OCI-LY3 (cell line): ENCODE results near the gene ESPNL.
"Not testable (repeated sequence)": the region's sequence is repeated elsewhere in the genome, so short reads cannot be mapped to it uniquely, and the experiment has no call there.

Source experiments
- H2AFZ ChIP-seq: fragments of 200-600, 300-600 bp; shearing (Covaris generic); 2 replicates; pipeline ENCODE4 v1.6.0; 2014; ENCODE audit warnings: antibody characterized with exemption, low read depth, low read length
- H3K27ac ChIP-seq: fragments of 200-600, 300-600 bp; sonication (generic); 2 replicates; pipeline ENCODE4 v1.5.1; 2014; ENCODE audit warnings: mild to moderate bottlenecking, low read length, moderate library complexity, mixed read lengths
- H3K27me3 ChIP-seq: fragments of 200-600, 300-600 bp; sonication (generic); 2 replicates; pipeline ENCODE4 v1.6.1; 2014; ENCODE audit warnings: low read depth, low read length, mixed read lengths
- H3K36me3 ChIP-seq: fragments of 200-600, 300-600 bp; sonication (generic); replicated peaks from 2 replicates; pipeline ENCODE3; 2014; ENCODE audit warnings: low read depth, low read length, mixed read lengths
- H3K4me1 ChIP-seq: fragments of 300-600, 200-600 bp; sonication (generic); 2 replicates; pipeline ENCODE4 v1.6.1; 2014; ENCODE audit warnings: low read length, mixed read lengths
- H3K4me2 ChIP-seq: fragments of 200-600, 300-600 bp; sonication (generic); 2 replicates; pipeline ENCODE4 v1.6.1; 2014; ENCODE audit warnings: low read length, mixed read lengths
- H3K4me3 ChIP-seq: fragments of 300-600, 200-600 bp; sonication (generic); 2 replicates; pipeline ENCODE4 v1.5.1; 2014; ENCODE audit warnings: antibody characterized with exemption, mild to moderate bottlenecking, low read length, moderate library complexity
- H3K79me2 ChIP-seq: fragments of 300-600, 200-600 bp; shearing (Covaris generic); 2 replicates; pipeline ENCODE4 v1.6.1; 2014; ENCODE audit warnings: mild to moderate bottlenecking, low read length, mixed read lengths
- H3K9ac ChIP-seq: fragments of 300-600, 200-600 bp; shearing (Covaris generic); 2 replicates; pipeline ENCODE4 v1.6.0; 2014; ENCODE audit warnings: mild to moderate bottlenecking, low read length, moderate library complexity
- H3K9me3 ChIP-seq: fragments of 200-600, 300-600 bp; shearing (Covaris generic); 2 replicates; pipeline ENCODE4 v1.6.1; 2014; ENCODE audit warnings: low read length, mixed read lengths; ENCODE audit not compliant: insufficient read depth
- H4K20me1 ChIP-seq: fragments of 200-600, 300-600 bp; sonication (generic); 2 replicates; pipeline ENCODE4 v1.6.1; 2016; ENCODE audit warnings: low read length, mixed read lengths; ENCODE audit not compliant: insufficient read depth
- CTCF ChIP-seq: fragments of 200-600, 300-600 bp; sonication (generic); IDR thresholded peaks from 2 replicates; pipeline ENCODE4 v1.5.1; 2014; ENCODE audit warnings: antibody characterized with exemption, low read length, low read depth
- EZH2phosphoT487 ChIP-seq: fragments of 200-600 bp; shearing (Covaris generic); IDR thresholded peaks from 2 replicates; pipeline ENCODE4 v1.6.1; 2018; ENCODE audit warnings: antibody characterized with exemption, mixed run types, low read depth

ESPNL gene

GRCh38 chr2:238170386-238171071 lies 70.4 kb downstream of the ESPNL start:
- Histone ChIP-seq H3K4me3 (no peak overlapping the region), H3K36me3 (peaks cover 18% of the 10 kb centered on the region), H3K4me2 (no peak overlapping the region), H3K9me3 (no peaks in the 10 kb centered on the region), H3K27me3 (no peaks in the 10 kb centered on the region), H2AFZ (no peak overlapping the region), H3K79me2 (no peaks in the 10 kb centered on the region), H4K20me1 (no peaks in the 10 kb centered on the region), H3K4me1 (peaks cover 3% of the 10 kb centered on the region; the same call in 1 of the 2 replicates), H3K27ac (no peak overlapping the region), H3K9ac (no peak overlapping the region)
- TF ChIP-seq EZH2phosphoT487, result no peak
- TF ChIP-seq CTCF, result no peak

- H4K20me1 ChIP-seq, H3K4me3 ChIP-seq, H3K4me2 ChIP-seq, H3K27me3 ChIP-seq, H3K27ac ChIP-seq, H3K9me3 ChIP-seq, H3K4me1 ChIP-seq, H3K9ac ChIP-seq, H3K79me2 ChIP-seq, H2AFZ ChIP-seq: not testable (repeated sequence)
- peaks cover 18% of the 10 kb centered on the region for H3K36me3 ChIP-seq
These were observed 70.9 kb downstream of the ESPNL start for GRCh38 chr2:238171072-238171431.

DNA sequence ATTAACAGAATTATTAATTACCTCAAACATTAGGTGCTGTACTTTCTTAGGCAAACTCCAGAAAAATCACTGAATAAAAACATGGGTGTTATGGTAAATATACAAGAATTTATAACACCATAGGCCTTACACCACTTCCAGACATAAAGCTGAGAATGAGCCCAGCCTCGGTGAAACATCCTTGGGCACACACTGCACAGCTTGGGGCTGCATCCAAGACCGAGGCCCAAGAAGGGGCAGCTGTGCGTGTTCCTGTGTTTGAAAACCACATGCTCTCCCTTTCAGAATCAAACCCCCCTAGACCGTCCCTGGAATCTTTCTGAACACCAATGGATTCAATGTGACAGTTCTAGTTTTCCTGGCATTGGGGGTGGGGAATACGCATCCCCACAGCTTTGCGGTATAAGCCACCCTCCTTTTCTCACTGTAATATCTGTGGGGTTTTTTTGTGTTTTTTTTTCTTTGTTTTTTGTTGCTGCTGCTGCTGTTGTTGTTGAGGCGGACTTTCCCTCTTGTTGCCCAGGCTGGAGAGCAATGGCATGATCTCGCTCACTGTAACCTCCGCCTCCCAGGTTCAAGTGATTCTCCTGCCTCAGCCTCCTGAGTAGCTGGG lies 71.5 kb downstream of the ESPNL start:
- no peaks in the 10 kb centered on the region for H3K9me3 ChIP-seq
- no peak overlapping the region for H3K27ac ChIP-seq
- no peak overlapping the region for H3K4me3 ChIP-seq
- no peaks in the 10 kb centered on the region for H3K27me3 ChIP-seq
- H4K20me1 ChIP-seq, result no peaks in the 10 kb centered on the region
- H3K4me1 ChIP-seq, result peaks cover 3% of the 10 kb centered on the region; the same call in 1 of the 2 replicates
- H2AFZ ChIP-seq, result no peak overlapping the region
- no peak for TF ChIP-seq EZH2phosphoT487
- TF ChIP-seq CTCF, result no peak
- H3K36me3 ChIP-seq, result peaks cover 18% of the 10 kb centered on the region
- no peak overlapping the region for H3K4me2 ChIP-seq
- H3K9ac ChIP-seq, result no peak overlapping the region
- H3K79me2 ChIP-seq, result no peaks in the 10 kb centered on the region

- Histone ChIP-seq H3K9me3 (no peaks in the 10 kb centered on the region), H3K9ac (no peak overlapping the region), H3K27me3 (no peaks in the 10 kb centered on the region), H3K4me1 (peaks cover 3% of the 10 kb centered on the region; the same call in 1 of the 2 replicates), H3K4me3 (no peak overlapping the region), H4K20me1 (no peaks in the 10 kb centered on the region), H3K27ac (no peak overlapping the region), H2AFZ (no peak overlapping the region), H3K79me2 (no peaks in the 10 kb centered on the region), H3K36me3 (peaks cover 22% of the 10 kb centered on the region), H3K4me2 (no peak overlapping the region)
- no peak for TF ChIP-seq EZH2phosphoT487
- no peak for TF ChIP-seq CTCF
These were observed 72.3 kb downstream of the ESPNL start for GRCh38 chr2:238172439-238172838.
